Mesenchymal stem cell (in vitro differentiated cells and primary cell): Measurements from ENCODE around the gene DIS3L2.

Source experiments
- DNase-seq: peaks from one replicate; pipeline ENCODE4 v3.0.0-alpha.2; 2013
- H2AFZ ChIP-seq: one replicate; pipeline ENCODE4 v1.6.1; 2013; ENCODE audit warnings: low read depth, mild to moderate bottlenecking, control low read depth, inconsistent platforms, low read length, moderate library complexity
- H2AK5ac ChIP-seq: 2 replicates; pipeline ENCODE4 v1.6.1; 2013; ENCODE audit warnings: low read length, moderate library complexity, mild to moderate bottlenecking, inconsistent platforms; ENCODE audit not compliant: severe bottlenecking
- H2BK120ac ChIP-seq: one replicate; pipeline ENCODE4 v1.6.1; 2013; ENCODE audit warnings: low read depth, mild to moderate bottlenecking, inconsistent platforms, low read length, moderate library complexity
- H2BK12ac ChIP-seq, 2 experiments: one replicate each; pipeline ENCODE4 v1.6.1; 2013; ENCODE audit warnings: inconsistent platforms in 2 of 2, low read length in 2 of 2, mild to moderate bottlenecking in 2 of 2, moderate library complexity in 2 of 2, control low read depth in 1 of 2
- H2BK15ac ChIP-seq: one replicate; pipeline ENCODE4 v1.6.1; 2013; ENCODE audit warnings: mild to moderate bottlenecking, low read depth, inconsistent platforms; ENCODE audit not compliant: poor library complexity, severe bottlenecking
- H2BK5ac ChIP-seq: 2 replicates; pipeline ENCODE4 v1.6.1; 2013; ENCODE audit warnings: low read depth, mild to moderate bottlenecking, low read length, control low read depth, inconsistent platforms; ENCODE audit not compliant: poor library complexity, severe bottlenecking
- H3K14ac ChIP-seq, 2 experiments: one replicate each; pipeline ENCODE4 v1.6.1; 2013; ENCODE audit warnings: inconsistent platforms in 2 of 2, low read length in 2 of 2, control low read depth in 1 of 2, mild to moderate bottlenecking in 1 of 2, moderate library complexity in 1 of 2
- H3K18ac ChIP-seq, 2 experiments: one replicate each; pipeline ENCODE4 v1.6.1; 2013; ENCODE audit warnings: inconsistent platforms in 2 of 2, low read length in 2 of 2, control low read depth in 1 of 2, low read depth in 1 of 2, mild to moderate bottlenecking in 1 of 2
- H3K23ac ChIP-seq, 2 experiments: one replicate each; pipeline ENCODE4 v1.6.1; 2013; ENCODE audit warnings: inconsistent platforms in 2 of 2, low read length in 2 of 2, mild to moderate bottlenecking in 2 of 2, moderate library complexity in 2 of 2, control low read depth in 1 of 2
- H3K27ac ChIP-seq: 2 replicates; pipeline ENCODE4 v1.5.1; 2013; ENCODE audit warnings: mild to moderate bottlenecking, moderate library complexity, low read length, control low read depth, inconsistent platforms; ENCODE audit not compliant: poor library complexity, severe bottlenecking
- H3K27me3 ChIP-seq, 2 experiments: 2 replicates each; pipeline versions ENCODE4 v1.6.1 to v1.7.0; 2013; ENCODE audit warnings: low read length in 2 of 2, mild to moderate bottlenecking in 2 of 2, moderate library complexity in 2 of 2, control low read depth in 1 of 2, inconsistent platforms in 1 of 2; ENCODE audit not compliant: control insufficient read depth in 1 of 2, insufficient read depth in 1 of 2
- H3K36me3 ChIP-seq, 2 experiments: 2 replicates each; pipeline versions ENCODE4 v1.6.1 to v1.7.0; 2013; ENCODE audit warnings: low read length in 2 of 2, control low read depth in 1 of 2, inconsistent platforms in 1 of 2, low read depth in 1 of 2, mild to moderate bottlenecking in 1 of 2; ENCODE audit not compliant: insufficient read depth in 2 of 2, control insufficient read depth in 1 of 2
- H3K4ac ChIP-seq, 2 experiments: one replicate each; pipeline ENCODE4 v1.6.1; 2013; ENCODE audit warnings: inconsistent platforms in 2 of 2, low read length in 2 of 2, mild to moderate bottlenecking in 2 of 2, moderate library complexity in 2 of 2, control low read depth in 1 of 2, low read depth in 1 of 2
- H3K4me1 ChIP-seq: 2 replicates; pipeline ENCODE4 v1.6.1; 2013; ENCODE audit warnings: low read depth, low read length, control low read depth; ENCODE audit not compliant: control insufficient read depth, insufficient read depth
- H3K4me2 ChIP-seq: 2 replicates; pipeline ENCODE4 v1.6.1; 2013; ENCODE audit warnings: low read length, mild to moderate bottlenecking, inconsistent platforms; ENCODE audit not compliant: poor library complexity, severe bottlenecking
- H3K4me3 ChIP-seq, 2 experiments: 2 replicates each; pipeline versions ENCODE4 v1.5.1 to v1.7.0; 2013; ENCODE audit warnings: low read length in 2 of 2, mild to moderate bottlenecking in 2 of 2, control low read depth in 1 of 2, low read depth in 1 of 2; ENCODE audit not compliant: insufficient read depth in 1 of 2
- H3K79me1 ChIP-seq: replicated peaks from 2 replicates; pipeline ENCODE4 v1.6.1; 2013; ENCODE audit warnings: mild to moderate bottlenecking, control low read depth, low read length, inconsistent platforms; ENCODE audit not compliant: poor library complexity, severe bottlenecking
- H3K9ac ChIP-seq: 2 replicates; pipeline ENCODE4 v1.7.0; 2013; ENCODE audit warnings: mild to moderate bottlenecking, low read length, moderate library complexity
- H3K9me3 ChIP-seq: 2 replicates; pipeline ENCODE4 v1.7.0; 2013; ENCODE audit warnings: mild to moderate bottlenecking, low read length; ENCODE audit not compliant: control insufficient read depth
- H4K8ac ChIP-seq: one replicate; pipeline ENCODE4 v1.6.1; 2013; ENCODE audit warnings: inconsistent platforms, mild to moderate bottlenecking, low read length, moderate library complexity
- H4K91ac ChIP-seq: one replicate; pipeline ENCODE4 v1.6.1; 2013; ENCODE audit warnings: mild to moderate bottlenecking, low read length, inconsistent platforms
- WGBS: methylation state at CpG from one replicate; pipeline ENCODE4 v1.1.7; 2013; ENCODE audit warnings: mixed read lengths; 5-methylcytosine and 5-hydroxymethylcytosine counted together

DIS3L2 gene

GRCh38 chr2:232287316-232287715, 325.8 kb downstream of the DIS3L2 start:
- Histone ChIP-seq H3K36me3 (peaks cover 0 to 11% of the 10 kb centered on the region in 2 experiments), H4K91ac (no peak overlapping the region), H3K18ac (no peak overlapping the region), H4K8ac (no peak overlapping the region), H3K23ac (no peak overlapping the region), H2BK15ac (no peak overlapping the region), H3K79me1 (peaks cover 2% of the 10 kb centered on the region), H3K14ac (no peak overlapping the region), H3K4me2 (no peak overlapping the region), H3K9me3 (no peaks in the 10 kb centered on the region), H3K4me3 (no peak overlapping the region), H2BK120ac (no peak overlapping the region), H3K4ac (no peak overlapping the region), H3K9ac (no peak overlapping the region), H3K27ac (no peak overlapping the region), H2BK12ac (no peak overlapping the region), H3K27me3 (no peaks in the 10 kb centered on the region), H2AFZ (no peak overlapping the region), H2AK5ac (no peak overlapping the region), H3K4me1 (peaks cover 3% of the 10 kb centered on the region), H2BK5ac (no peak overlapping the region)
- no peak for DNase-seq
- WGBS = 95% methylated on average over 7 of the region's 8 CpGs

- Histone ChIP-seq H2BK120ac (no peak overlapping the region), H3K36me3 (peaks cover 0 to 11% of the 10 kb centered on the region in 2 experiments), H3K9ac (no peak overlapping the region), H2AFZ (no peak overlapping the region), H2BK5ac (no peak overlapping the region), H3K4me3 (no peak overlapping the region), H2BK12ac (no peak overlapping the region), H3K4me2 (no peak overlapping the region), H3K27me3 (no peaks in the 10 kb centered on the region), H3K4me1 (peaks cover 11% of the 10 kb centered on the region), H3K9me3 (no peaks in the 10 kb centered on the region), H3K14ac (no peak overlapping the region), H3K79me1 (peaks cover 4% of the 10 kb centered on the region), H3K4ac (no peak overlapping the region), H3K18ac (no peak overlapping the region), H4K8ac (no peak overlapping the region), H3K23ac (no peak overlapping the region), H3K27ac (no peak overlapping the region), H2AK5ac (no peak overlapping the region), H4K91ac (no peak overlapping the region), H2BK15ac (no peak overlapping the region)
- DNase-seq = no peak
- WGBS = 100% methylated on average over 4 of the region's 4 CpGs
These were observed 327.0 kb downstream of the DIS3L2 start for GRCh38 chr2:232288489-232289030.

GRCh38 chr2:232290668-232291067, 329.2 kb downstream of the DIS3L2 start:
- H2BK5ac ChIP-seq = no peak overlapping the region
- H3K27ac ChIP-seq = no peak overlapping the region
- H2AK5ac ChIP-seq = no peak overlapping the region
- H3K9me3 ChIP-seq = no peaks in the 10 kb centered on the region
- no peak overlapping the region for H2BK15ac ChIP-seq
- H3K14ac ChIP-seq = no peak overlapping the region
- DNase-seq = no peak
- WGBS = 99% methylated on average over 7 of the region's 8 CpGs
- H3K4me2 ChIP-seq = no peak overlapping the region
- no peak overlapping the region for H3K4ac ChIP-seq
- no peak overlapping the region for H2BK120ac ChIP-seq
- H4K91ac ChIP-seq = no peak overlapping the region
- peaks cover 11% of the 10 kb centered on the region for H3K4me1 ChIP-seq
- H3K79me1 ChIP-seq = peaks cover 3% of the 10 kb centered on the region
- no peak overlapping the region for H2BK12ac ChIP-seq
- no peak overlapping the region for H3K23ac ChIP-seq
- no peak overlapping the region for H3K9ac ChIP-seq
- H3K4me3 ChIP-seq = no peak overlapping the region
- H3K36me3 ChIP-seq = peaks cover 0 to 9% of the 10 kb centered on the region in 2 experiments
- H3K27me3 ChIP-seq = no peaks in the 10 kb centered on the region
- H3K18ac ChIP-seq = no peak overlapping the region
- no peak overlapping the region for H2AFZ ChIP-seq
- H4K8ac ChIP-seq = no peak overlapping the region

GRCh38 chr2:232291343-232291742, 329.8 kb downstream of the DIS3L2 start:
- Histone ChIP-seq H3K18ac (no peak overlapping the region), H3K27me3 (no peaks in the 10 kb centered on the region), H2BK15ac (no peak overlapping the region), H2BK120ac (no peak overlapping the region), H2AFZ (no peak overlapping the region), H3K9me3 (no peaks in the 10 kb centered on the region), H4K91ac (no peak overlapping the region), H4K8ac (no peak overlapping the region), H2AK5ac (no peak overlapping the region), H3K4me2 (no peak overlapping the region), H3K14ac (no peak overlapping the region), H3K9ac (no peak overlapping the region), H3K4ac (no peak overlapping the region), H3K23ac (no peak overlapping the region), H3K79me1 (peaks cover 3% of the 10 kb centered on the region), H2BK12ac (no peak overlapping the region), H3K36me3 (peaks cover 0 to 9% of the 10 kb centered on the region in 2 experiments), H3K27ac (no peak overlapping the region), H3K4me3 (no peak overlapping the region), H2BK5ac (no peak overlapping the region), H3K4me1 (peaks cover 9% of the 10 kb centered on the region)
- DNase-seq = no peak
- 92% methylated on average over 2 of the region's 2 CpGs for WGBS
